ENCODE measurements around the gene PAPOLA. TPM values are rescaled to one million over a fixed set of nuclear protein-coding genes. Genes with fewer than 3 reads are reported as not detected.

Gene PAPOLA
- total RNA-seq, 1 experiment from 2014 or later, result 223 TPM

DNA sequence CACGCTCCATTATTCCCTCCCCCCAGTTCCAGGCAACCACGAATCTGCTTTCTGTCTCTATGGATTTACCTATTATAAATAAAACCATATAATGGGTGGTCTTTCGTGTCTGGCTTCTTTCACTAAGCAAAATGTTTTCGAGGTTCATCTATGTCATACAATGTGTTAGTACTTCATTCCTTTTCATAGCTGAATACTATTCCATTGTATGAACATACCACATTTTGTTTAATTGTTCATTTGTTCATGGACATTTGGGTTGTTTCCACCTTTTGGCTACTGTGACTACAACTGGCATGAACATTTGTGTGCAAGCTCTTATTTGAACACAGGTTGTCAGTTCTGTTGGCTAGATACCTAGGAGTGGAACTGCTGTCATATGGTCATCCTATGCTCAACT lies 12.9 kb upstream of the PAPOLA start:
- BruUV-seq (replicated peaks), result no TSS peak
- no peak for DNase-seq (ENCODE audit: low read depth, low spot score)

DNA sequence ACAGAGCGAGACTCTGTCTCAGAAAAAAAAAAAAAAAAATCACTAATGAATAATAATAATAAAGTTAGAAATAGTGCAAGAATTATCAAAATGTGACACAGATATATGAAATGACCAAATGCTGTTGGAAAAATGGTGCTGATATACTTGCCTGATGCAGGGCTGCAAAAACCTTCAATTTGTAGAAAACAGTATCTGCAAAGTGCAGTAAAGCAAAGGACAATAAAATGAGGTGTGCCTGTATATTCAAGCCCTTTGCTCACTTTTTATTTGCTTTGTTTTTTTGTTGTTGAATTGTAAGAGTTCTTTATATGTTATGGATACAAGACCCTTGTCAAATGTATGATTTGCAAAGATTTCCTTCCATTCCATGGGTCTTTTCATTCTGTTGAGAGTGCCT lies 9.0 kb upstream of the PAPOLA start:
- no peak for DNase-seq (ENCODE audit: low read depth, low spot score)
- no peak for ATAC-seq
- H3K4me1 ChIP-seq (ENCODE audit: control insufficient read depth in 1 of 2, insufficient read depth in 2 of 2, low read length in 2 of 2), result no peaks in the 10 kb centered on the region
- no peak overlapping the region for H3K27ac ChIP-seq (ENCODE audit: low read depth, low read length)
- H2AFZ ChIP-seq (ENCODE audit: low read depth, low read length, poor library complexity, severe bottlenecking), result no peak overlapping the region
- no peaks in the 10 kb centered on the region for H4K20me1 ChIP-seq (ENCODE audit: insufficient read depth)
- intact Hi-C loops (cut with micrococcal nuclease), result no loop called here
- ChIA-PET CTCF (no interaction called here), RAD21 (ENCODE audit: low non-redundant PET in 1 of 2, low total read pairs in 2 of 2, uncharacterized antibody in 2 of 2, unreplicated experiment in 2 of 2) (no interaction called here), POLR2A (no interaction called here)
- no peak overlapping the region for H3K4me2 ChIP-seq (ENCODE audit: low read length)
- H3K9me3 ChIP-seq (ENCODE audit: control insufficient read depth in 1 of 2, insufficient read depth in 1 of 2, low read depth in 1 of 2, low read length in 2 of 2), result no peaks in the 10 kb centered on the region
- no TSS peak for BruUV-seq (replicated peaks)
- H3K9ac ChIP-seq (ENCODE audit: low read length), result no peak overlapping the region
- no peak overlapping the region for H3K4me3 ChIP-seq (replicated peaks in 1 of 2; ENCODE audit: low read depth in 1 of 2, low read length in 2 of 2)
- H3K79me2 ChIP-seq (ENCODE audit: insufficient read depth, low read length), result no peaks in the 10 kb centered on the region
- H3K27me3 ChIP-seq (ENCODE audit: insufficient read depth, low read length), result no peaks in the 10 kb centered on the region
- no peaks in the 10 kb centered on the region for H3K9me2 ChIP-seq (ENCODE audit: insufficient read depth)
- TF ChIP-seq EGR1 (IDR thresholded peaks at IDR 0.05; ENCODE audit: low read depth), result no peak
- TF ChIP-seq, protein P1, sequence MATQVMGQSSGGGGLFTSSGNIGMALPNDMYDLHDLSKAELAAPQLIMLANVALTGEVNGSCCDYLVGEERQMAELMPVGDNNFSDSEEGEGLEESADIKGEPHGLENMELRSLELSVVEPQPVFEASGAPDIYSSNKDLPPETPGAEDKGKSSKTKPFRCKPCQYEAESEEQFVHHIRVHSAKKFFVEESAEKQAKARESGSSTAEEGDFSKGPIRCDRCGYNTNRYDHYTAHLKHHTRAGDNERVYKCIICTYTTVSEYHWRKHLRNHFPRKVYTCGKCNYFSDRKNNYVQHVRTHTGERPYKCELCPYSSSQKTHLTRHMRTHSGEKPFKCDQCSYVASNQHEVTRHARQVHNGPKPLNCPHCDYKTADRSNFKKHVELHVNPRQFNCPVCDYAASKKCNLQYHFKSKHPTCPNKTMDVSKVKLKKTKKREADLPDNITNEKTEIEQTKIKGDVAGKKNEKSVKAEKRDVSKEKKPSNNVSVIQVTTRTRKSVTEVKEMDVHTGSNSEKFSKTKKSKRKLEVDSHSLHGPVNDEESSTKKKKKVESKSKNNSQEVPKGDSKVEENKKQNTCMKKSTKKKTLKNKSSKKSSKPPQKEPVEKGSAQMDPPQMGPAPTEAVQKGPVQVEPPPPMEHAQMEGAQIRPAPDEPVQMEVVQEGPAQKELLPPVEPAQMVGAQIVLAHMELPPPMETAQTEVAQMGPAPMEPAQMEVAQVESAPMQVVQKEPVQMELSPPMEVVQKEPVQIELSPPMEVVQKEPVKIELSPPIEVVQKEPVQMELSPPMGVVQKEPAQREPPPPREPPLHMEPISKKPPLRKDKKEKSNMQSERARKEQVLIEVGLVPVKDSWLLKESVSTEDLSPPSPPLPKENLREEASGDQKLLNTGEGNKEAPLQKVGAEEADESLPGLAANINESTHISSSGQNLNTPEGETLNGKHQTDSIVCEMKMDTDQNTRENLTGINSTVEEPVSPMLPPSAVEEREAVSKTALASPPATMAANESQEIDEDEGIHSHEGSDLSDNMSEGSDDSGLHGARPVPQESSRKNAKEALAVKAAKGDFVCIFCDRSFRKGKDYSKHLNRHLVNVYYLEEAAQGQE (IDR thresholded peaks at IDR 0.05; ENCODE audit: low read depth), result no peak
- TF ChIP-seq JUND (IDR thresholded peaks at IDR 0.05), result no peak
- TF ChIP-seq YY1 (IDR thresholded peaks at IDR 0.05; ENCODE audit: extremely low read depth, insufficient replicate concordance, low read depth, low read length), result no peak
- TF ChIP-seq POLR2AphosphoS5 (IDR thresholded peaks at IDR 0.05; ENCODE audit: low read depth, low read length), result no peak
- no peak for TF ChIP-seq SIN3A (IDR thresholded peaks at IDR 0.05; ENCODE audit: low read depth)
- no peaks in the 10 kb centered on the region for H3K36me3 ChIP-seq (ENCODE audit: control insufficient read depth in 1 of 2, insufficient read depth in 2 of 2, low read length in 2 of 2)

More for the DNA sequence above, 12.9 kb upstream of the PAPOLA start:
- Histone ChIP-seq H3K4me3 (replicated peaks in 1 of 2; ENCODE audit: low read depth in 1 of 2, low read length in 2 of 2) (no peak overlapping the region), H2AFZ (ENCODE audit: low read depth, low read length, poor library complexity, severe bottlenecking) (no peak overlapping the region), H3K9me3 (ENCODE audit: control insufficient read depth in 1 of 2, insufficient read depth in 1 of 2, low read depth in 1 of 2, low read length in 2 of 2) (no peaks in the 10 kb centered on the region), H3K27ac (ENCODE audit: low read depth, low read length) (no peak overlapping the region), H3K9ac (ENCODE audit: low read length) (no peak overlapping the region), H3K79me2 (ENCODE audit: insufficient read depth, low read length) (no peaks in the 10 kb centered on the region), H3K4me1 (ENCODE audit: control insufficient read depth in 1 of 2, insufficient read depth in 2 of 2, low read length in 2 of 2) (no peaks in the 10 kb centered on the region), H3K27me3 (ENCODE audit: insufficient read depth, low read length) (no peaks in the 10 kb centered on the region), H3K4me2 (ENCODE audit: low read length) (no peak overlapping the region), H3K9me2 (ENCODE audit: insufficient read depth) (no peaks in the 10 kb centered on the region), H3K36me3 (ENCODE audit: control insufficient read depth in 1 of 2, insufficient read depth in 2 of 2, low read length in 2 of 2) (no peaks in the 10 kb centered on the region), H4K20me1 (ENCODE audit: insufficient read depth) (no peaks in the 10 kb centered on the region)
- TF ChIP-seq SIN3A (IDR thresholded peaks at IDR 0.05; ENCODE audit: low read depth), result no peak
- intact Hi-C loops (cut with micrococcal nuclease), result no loop called here
- POLR2A ChIA-PET, result no interaction called here
- ATAC-seq, result no peak
- CTCF ChIA-PET, result no interaction called here
- RAD21 ChIA-PET (ENCODE audit: low non-redundant PET in 1 of 2, low total read pairs in 2 of 2, uncharacterized antibody in 2 of 2, unreplicated experiment in 2 of 2), result no interaction called here

All from HCT116 (cell line).